BE2C (cell line): ENCODE data around the gene TNFRSF1A.

Experiments
- DNase-seq: peaks from one replicate; pipeline ENCODE4 v3.0.0-alpha.2; 2020
- H3K27me3 ChIP-seq: fragments of 250-450 bp; sonication (Bioruptor Pico); 2 replicates; pipeline ENCODE4 v1.5.1; 2020; ENCODE audit warnings: mild to moderate bottlenecking
- H3K36me3 ChIP-seq: fragments of 250-450 bp; sonication (Bioruptor Pico); 2 replicates; pipeline ENCODE4 v1.5.1; 2020; ENCODE audit warnings: mild to moderate bottlenecking
- H3K4me1 ChIP-seq: fragments of 250-450 bp; sonication (Bioruptor Pico); 2 replicates; pipeline ENCODE4 v1.5.1; 2020
- H3K4me3 ChIP-seq: 2 replicates; pipeline ENCODE4 v1.5.1; 2011; ENCODE audit warnings: low read depth, low read length
- H3K9me3 ChIP-seq: fragments of 250-450 bp; sonication (Bioruptor Pico); 2 replicates; pipeline ENCODE4 v1.5.1; 2020
- CTCF ChIP-seq: IDR thresholded peaks from 2 replicates; pipeline ENCODE4 v1.5.1; 2012; ENCODE audit warnings: mild to moderate bottlenecking, low read depth, low read length

Gene TNFRSF1A

GRCh38 chr12:6316921-6317692 is 24.8 kb downstream of the TNFRSF1A start:
- TF ChIP-seq CTCF = no peak
- Histone ChIP-seq H3K4me1 (peaks cover 4% of the 10 kb centered on the region; the same call in 1 of the 2 replicates), H3K9me3 (no peaks in the 10 kb centered on the region), H3K4me3 (no peak overlapping the region), H3K36me3 (no peaks in the 10 kb centered on the region), H3K27me3 (no peaks in the 10 kb centered on the region)
- DNase-seq = no peak

GRCh38 chr12:6315704-6316597 is 25.9 kb downstream of the TNFRSF1A start:
- H3K4me1 ChIP-seq = peaks cover 4% of the 10 kb centered on the region; the same call in 1 of the 2 replicates
- H3K36me3 ChIP-seq = no peaks in the 10 kb centered on the region
- no peak for TF ChIP-seq CTCF
- no peak for DNase-seq
- H3K9me3 ChIP-seq = no peaks in the 10 kb centered on the region
- H3K27me3 ChIP-seq = no peaks in the 10 kb centered on the region
- no peak overlapping the region for H3K4me3 ChIP-seq

- DNase-seq = no peak
- no peak for TF ChIP-seq CTCF
- Histone ChIP-seq H3K9me3 (no peaks in the 10 kb centered on the region), H3K36me3 (no peaks in the 10 kb centered on the region), H3K27me3 (no peaks in the 10 kb centered on the region), H3K4me1 (peaks cover 4% of the 10 kb centered on the region; the same call in 1 of the 2 replicates), H3K4me3 (no peak overlapping the region)
These were observed 26.7 kb downstream of the TNFRSF1A start for GRCh38 chr12:6315184-6315583.

GRCh38 chr12:6314776-6315175 is 27.1 kb downstream of the TNFRSF1A start:
- Histone ChIP-seq H3K36me3 (no peaks in the 10 kb centered on the region), H3K4me1 (peaks cover 4% of the 10 kb centered on the region; the same call in 1 of the 2 replicates), H3K27me3 (no peaks in the 10 kb centered on the region), H3K4me3 (no peak overlapping the region), H3K9me3 (no peaks in the 10 kb centered on the region)
- TF ChIP-seq CTCF = no peak
- DNase-seq = no peak

- Histone ChIP-seq H3K9me3 (no peaks in the 10 kb centered on the region), H3K27me3 (no peaks in the 10 kb centered on the region), H3K36me3 (no peaks in the 10 kb centered on the region), H3K4me1 (peaks cover 4% of the 10 kb centered on the region; the same call in 1 of the 2 replicates), H3K4me3 (no peak overlapping the region)
- no peak for TF ChIP-seq CTCF
- DNase-seq = no peak
These were observed 28.4 kb downstream of the TNFRSF1A start for GRCh38 chr12:6313326-6313940.
